Measurements from ENCODE around the gene PLP2.

Gene PLP2

DNA sequence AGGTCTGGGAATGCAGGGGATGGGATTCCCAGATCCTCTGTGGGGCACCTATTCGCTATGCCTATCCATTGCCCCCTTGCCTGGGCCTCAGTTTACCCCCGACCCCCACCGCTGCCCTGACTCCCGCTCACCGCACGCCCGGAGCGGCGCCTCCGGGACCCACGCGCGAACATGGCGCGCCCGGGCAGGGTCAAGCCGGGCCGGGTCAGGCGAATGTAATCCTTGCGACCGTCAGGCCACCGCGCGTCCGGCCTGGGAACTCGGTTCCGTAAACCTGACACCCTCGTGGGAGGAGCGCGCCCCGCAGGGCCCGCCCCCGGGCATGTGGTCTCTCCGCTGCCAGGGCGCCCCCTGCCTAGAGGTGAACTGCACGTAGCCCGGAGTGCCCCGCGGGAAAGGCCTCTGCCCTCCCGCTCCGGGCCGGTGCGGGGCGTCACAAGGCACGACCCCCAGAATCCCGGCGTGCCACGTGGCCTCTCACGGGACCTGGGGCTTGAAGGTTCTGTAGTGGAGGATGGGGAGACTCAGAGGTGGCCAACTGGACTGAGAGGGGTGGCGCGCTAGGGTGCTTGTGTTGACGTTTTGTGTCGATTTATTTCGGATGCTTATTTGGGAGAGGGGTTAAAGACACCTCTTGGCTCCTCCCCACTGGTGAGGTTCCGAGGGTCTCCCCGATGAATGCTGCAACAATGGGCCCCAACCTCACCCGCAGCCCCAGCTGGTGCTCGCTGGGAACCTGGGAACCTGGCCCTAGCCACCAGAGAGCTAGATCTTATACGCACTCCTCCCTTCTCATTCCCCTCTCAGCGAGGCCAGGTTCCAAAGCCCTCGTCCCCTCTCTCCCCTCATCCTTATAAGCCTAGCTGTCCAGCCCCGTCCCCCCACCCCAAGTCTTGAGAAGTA, 14.7 kb downstream of the PLP2 start, which contains the start of gene PRICKLE3:
TSS of gene PRICKLE3 (minus strand) at position 249 of the 903 bp plus-strand sequence. CDS start at position 173, 76 bp downstream.
- DNase-seq (ENCODE audit: low spot score): peak; percentile 64

DNA sequence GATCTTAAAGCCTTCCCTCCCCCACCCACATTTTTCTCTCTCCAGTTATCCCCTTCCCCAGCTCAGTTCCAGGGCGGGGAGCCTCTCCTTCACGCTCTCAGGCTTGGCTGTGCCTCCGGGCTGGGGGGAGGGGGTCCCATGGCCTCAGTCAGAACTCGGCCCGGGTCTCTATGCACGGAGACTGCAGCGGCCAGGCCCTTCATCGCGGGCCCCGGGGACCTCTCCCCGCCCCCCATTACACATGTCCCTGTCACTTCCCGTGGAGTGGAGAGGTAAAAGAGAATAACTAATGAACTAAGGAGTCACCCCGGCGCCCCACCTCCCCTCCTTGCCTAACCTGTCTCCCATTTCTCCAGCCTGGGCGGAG, 15.3 kb downstream of the PLP2 start:
- DNase-seq (ENCODE audit: low spot score): no peak

DNA sequence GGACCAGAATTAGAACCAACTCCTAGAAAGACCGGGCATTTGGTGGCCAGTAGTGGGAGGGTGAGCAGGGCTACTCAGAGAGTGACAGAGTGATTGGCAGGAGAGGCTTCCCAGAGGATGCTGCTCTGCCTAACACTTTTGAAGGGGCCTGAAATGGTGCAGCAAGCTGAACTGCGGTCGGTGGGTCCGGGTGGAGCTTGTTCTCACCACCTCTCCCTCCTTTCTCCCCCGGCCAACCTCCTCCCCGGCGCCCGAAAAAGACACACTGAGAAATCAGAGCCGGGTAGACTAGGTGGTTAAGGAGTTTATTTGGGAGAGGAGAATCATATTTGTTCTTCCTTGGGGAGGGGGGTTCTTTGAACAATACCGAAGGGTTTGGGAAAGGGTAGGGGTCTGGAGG, 15.8 kb downstream of the PLP2 start:
- no peak for DNase-seq (ENCODE audit: low spot score)

DNA sequence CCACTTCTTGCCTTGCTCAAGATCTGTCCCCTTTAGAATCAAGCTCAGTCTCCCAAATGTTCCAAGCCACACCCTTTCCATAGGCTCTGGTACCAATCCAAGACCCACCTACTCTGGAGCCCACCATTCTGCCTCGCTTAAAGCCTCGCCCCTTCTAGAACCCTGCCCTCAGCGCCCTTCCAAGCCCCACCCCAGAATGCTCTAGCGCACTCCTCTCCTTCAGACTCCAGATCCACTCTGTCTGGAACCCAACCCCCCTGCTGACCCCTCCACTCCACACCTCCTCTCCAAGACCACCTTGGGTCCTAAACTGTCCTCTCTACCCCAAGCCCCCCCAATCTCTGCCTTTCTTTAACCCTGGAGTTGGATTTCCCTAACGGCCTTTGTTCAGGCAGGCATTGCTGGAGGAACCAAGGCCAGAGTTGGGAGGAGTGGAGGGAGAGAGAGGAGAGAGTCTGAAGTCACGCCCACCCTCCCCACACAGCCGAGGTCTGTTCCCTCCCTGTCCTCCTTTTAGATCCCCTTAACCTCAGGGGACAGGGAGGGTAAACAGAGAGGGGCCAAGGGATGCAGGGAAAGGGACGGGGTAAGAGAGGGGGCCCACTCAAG, 16.9 kb downstream of the PLP2 start:
- DNase-seq (ENCODE audit: low spot score): no peak

DNA sequence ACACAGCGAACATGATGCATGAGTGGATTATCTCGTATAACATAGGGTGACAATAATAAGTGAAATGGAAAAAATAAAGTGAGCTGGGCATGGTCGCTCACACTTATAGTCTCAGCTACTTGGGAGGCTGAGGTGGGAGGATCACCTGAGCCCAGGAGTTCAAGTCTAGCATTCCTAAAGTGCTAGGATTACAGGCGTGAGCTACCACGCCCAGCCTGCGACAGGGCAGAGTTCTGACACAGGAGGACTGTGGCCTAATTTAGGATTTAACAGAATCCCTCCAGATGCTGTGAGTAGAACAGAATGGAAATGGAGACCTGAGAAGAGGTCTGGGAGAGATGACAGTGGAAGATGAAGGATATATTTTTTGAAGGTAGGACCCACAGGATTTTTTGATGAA, 17.9 kb downstream of the PLP2 start:
- no peak for DNase-seq (ENCODE audit: low spot score)

DNA sequence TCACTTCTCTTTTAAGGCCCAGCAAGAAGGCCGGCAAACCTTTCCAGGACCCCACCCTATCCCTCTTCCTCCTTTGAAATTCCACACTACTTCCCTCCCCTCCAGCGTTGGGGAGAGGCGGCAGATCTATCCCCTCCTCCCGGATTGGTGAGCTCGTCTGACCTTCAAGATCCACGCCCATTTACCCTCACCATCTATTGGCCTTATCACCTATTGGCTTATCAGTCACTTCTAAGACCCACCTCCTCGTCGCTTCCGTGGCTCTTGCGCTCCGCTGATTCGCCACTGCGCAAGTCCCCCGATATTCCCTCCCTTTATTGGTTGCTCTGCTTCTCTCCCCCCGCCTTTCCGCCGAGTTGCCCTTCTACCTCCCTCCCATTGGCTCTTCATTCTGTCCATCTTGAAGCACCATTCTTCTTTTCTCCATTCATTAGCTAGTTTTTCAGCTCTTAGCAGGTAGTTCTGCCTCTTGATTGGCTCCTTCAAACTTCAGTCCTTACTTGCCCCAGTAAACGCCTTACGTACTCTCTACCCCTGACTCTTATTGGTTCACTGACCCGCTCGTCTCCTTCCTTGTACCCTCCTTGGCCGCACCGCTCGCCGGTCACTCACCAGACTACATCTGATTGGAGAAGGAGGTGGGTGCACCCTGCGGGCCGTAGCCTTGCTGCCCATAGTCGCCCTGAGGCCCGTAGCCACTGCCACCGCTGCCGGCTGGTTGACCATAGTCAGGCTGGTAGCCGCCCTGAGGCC, 19.3 kb downstream of the PLP2 start:
- peak; percentile 99 for DNase-seq (ENCODE audit: low spot score)

DNA sequence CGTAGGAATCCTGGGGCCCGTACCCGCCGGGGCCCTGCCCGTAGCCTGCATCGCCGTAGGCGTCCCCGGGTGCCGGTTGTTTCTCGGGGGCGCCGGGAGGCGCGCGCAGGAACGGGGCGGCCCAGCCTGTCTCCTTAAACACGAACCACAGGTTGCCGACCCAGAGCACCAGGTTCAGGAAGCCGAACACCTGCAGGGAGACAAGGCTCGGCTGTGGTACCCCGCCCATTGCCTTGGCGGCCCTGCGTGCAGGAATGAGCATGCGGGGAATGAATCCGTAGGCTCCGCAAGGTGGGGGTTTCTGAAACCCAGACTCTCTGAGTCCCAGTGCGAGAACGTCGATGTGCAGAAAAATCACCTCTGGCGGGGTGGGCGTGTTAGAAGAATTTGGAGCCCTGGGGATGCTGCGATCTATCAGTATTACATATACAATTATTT, 19.9 kb downstream of the PLP2 start:
- DNase-seq (ENCODE audit: low spot score): no peak

DNA sequence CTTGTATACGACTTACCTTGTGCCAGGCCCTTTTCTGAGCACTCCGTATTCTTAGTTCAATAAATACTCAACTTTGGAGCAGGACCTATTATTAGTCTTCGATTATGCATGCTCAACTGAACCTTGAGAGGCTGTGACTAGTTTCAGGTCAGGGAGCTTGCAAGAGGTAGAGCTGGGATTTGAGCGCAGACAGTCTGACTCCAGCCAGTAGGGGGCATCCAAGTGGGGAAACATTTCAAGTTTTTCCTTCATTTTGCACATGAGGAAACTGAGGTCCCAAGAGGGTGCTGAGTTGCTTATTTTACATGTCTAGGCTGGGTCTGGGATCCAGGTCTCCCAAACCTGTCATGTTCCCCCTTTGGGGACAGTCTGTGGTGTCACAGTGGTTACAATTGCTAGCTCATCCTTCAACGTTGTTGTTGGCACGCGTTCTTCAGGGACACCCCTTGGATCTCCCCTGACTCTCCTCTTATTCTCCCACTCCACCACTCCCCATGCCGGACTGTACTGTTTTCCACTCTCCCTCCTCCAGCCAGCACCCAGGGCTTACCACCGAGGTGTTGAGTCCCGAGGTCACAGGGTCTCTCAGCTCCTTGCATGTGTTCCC, 21.1 kb downstream of the PLP2 start:
- peak; percentile 58 for DNase-seq (ENCODE audit: low spot score)

DNA sequence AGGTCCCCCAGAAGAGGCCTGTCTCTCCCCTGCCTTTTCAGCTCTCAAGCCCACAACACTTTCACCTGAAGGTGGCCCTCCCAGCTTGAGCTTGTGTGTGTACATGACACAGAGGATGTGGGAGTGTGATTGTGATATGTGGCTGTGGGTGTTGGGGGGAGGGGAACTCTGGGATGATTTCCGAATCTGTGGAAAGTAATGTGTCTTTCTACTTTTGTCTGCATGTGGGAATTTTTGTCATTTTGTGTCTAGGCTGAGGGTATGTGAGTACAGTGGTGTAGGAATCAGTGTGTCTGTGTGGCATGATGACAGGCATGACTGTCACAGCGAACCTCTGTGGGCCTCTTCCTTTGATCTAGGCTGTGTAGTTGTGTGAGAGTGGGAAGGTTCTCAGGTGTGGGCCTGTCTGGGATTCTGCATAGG, 21.9 kb downstream of the PLP2 start:
- no peak for DNase-seq (ENCODE audit: low spot score)

DNA sequence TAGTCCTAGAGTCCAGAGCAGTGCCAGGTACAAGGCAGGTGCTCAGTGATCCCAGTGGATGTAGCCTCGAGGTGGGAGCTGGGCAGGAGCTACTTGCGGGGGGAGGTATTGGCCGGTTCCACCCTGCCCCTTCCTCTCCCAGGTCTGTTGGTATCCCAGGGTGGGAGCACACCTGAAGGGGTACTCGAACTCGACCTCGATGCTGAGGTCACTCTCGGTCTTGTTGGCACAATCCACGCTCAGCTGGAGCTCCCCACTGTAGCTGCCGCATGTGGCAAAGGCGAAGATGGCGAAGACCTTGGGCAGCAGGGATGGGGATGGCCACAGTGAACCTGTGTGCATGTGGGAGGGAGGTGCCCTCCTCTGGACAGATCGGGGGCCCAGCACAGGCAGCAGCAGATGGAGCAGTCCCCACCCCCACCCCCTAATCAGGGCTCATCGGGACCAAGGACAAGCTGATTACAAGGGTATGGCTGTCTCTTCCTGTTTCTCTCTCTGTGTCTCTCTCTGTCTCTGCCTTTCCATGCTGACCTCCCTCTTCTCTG, 25.9 kb downstream of the PLP2 start:
- DNase-seq (ENCODE audit: low spot score): no peak

DNA sequence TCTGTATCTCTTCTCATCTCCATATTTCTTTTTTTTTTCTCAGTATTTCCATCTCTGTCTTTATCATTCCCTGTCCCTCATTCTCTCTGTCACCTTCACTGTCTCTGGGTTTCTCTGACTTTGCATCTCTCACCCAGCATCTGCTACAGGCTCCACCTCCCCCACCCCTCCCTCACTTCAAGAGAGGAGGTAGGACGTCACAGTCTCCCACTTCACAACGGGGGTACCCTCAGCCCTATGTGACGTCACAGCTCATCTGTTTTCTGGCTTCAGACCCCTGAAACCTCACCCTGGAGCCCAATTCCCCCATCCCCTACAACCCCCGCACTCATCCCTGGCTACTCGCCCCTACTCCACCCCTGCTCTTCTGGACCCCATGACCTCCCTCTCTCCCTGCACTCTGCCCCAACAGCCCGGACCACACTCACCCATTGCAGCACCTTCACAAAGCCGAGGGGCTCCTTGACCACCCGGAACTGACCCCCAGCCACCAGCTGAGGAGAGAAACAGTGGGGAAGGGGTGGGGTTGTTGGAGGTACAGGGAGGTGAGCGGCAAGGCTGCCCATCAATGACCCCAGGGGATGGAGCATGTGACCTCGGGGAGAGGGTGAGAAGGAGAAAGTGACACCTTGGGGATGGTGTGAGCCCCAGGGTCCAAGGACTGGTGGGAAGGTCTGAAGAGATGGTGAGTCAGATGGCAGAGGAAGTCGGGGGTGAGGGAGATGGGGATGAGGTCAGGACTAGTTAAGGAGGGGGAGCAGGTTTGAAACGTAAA, 27.0 kb downstream of the PLP2 start:
- DNase-seq (ENCODE audit: low spot score): no peak

DNA sequence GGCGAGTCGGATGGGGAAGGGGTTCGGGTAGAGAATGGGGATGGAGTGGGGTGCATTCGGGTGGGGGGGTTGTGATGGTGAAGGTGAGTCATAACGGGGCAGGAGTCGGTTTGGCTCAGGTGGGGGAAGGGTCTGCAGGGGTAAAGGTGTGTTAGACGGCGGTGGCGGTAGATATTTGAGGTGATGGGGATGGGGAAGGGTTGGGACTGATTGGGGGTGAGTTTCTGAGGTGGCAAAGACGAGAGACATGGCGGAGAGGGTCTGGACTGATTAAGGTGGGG, 27.6 kb downstream of the PLP2 start:
- DNase-seq (ENCODE audit: low spot score): no peak

DNA sequence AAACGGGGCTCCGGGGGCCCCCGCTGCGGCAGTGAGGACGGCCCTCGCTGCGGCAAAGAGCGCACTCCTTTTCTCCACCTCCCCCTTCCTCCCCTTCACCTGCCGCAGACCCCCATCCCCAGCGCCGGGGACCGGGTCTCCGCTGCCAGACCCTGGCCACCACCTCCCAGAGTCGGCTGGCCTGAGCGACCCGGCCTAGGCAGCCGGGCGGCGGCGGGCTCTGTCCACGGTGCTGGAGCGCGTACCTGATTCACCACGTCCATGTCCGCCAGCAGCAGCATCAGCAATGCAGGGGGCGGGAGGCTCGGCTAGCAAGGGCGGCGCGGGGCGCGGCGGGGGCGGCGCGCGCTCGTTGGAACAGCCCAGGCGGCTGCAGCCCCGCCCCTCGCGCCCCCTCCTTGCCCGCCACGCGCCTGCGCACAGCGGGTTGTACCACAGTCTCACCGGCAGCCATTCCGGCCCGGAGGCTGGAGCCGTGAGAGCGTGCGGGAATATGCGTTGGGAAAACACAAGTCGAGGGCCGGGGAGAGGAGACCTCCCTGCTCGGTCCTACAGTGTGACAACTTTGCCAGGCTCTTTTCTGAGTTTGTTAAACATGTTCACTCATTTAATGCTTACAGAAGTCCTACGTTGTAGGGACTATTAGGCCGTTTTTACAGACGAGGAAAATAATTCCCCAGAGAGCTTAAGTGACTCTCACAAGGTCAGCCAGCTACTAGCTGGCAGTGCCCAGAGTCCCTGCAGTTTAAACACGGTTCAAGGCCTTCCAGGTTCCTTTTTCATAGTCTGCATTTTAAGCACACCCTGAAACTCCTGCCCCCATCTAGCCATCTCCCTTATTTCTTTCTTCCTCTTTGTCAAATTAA, 28.4 kb downstream of the PLP2 start, which contains the start of gene SYP:
TSS of gene SYP (minus strand) at position 288 of the 866 bp plus-strand sequence. CDS start at position 281, 7 bp downstream.
- DNase-seq (ENCODE audit: low spot score): peak; percentile 80

DNA sequence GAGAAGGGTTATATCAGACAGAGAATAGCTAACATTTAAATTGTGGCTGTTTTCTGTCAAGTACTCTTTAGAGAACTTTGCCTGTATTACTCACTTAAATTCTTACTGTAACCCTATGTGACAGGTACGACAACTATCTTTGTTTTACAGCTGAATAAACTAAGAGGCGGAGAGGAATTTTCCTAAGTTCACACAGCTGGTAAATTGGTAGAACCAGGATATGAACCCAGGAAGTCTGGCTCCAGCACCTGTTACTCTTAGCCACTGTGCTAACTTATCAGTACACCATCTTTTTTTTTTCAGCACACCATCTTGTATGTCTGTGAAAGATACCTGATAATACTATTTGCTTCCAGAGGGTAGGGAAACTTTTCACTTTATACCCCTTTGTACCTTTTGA, 30.3 kb downstream of the PLP2 start:
- DNase-seq (ENCODE audit: low spot score): no peak

DNA sequence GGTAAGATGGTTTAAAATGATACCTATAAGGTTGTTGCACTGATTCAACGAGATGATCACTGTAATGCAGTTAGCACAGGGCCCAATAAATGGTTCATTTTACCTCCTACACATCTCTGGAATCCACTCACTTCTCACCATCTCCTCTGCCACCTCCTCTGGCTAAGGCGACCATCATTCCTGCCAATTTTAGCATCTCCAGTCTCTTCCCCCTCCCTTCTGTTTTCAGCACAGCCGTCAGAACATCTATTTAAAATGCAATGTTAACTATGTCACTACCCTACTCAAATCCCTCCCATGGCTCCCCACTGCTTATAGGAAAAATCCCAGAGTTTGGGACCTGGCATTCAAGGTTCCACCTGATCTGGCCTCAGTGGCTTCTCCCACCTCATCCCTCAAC, 31.8 kb downstream of the PLP2 start:
- DNase-seq (ENCODE audit: low spot score): peak; percentile 59

DNA sequence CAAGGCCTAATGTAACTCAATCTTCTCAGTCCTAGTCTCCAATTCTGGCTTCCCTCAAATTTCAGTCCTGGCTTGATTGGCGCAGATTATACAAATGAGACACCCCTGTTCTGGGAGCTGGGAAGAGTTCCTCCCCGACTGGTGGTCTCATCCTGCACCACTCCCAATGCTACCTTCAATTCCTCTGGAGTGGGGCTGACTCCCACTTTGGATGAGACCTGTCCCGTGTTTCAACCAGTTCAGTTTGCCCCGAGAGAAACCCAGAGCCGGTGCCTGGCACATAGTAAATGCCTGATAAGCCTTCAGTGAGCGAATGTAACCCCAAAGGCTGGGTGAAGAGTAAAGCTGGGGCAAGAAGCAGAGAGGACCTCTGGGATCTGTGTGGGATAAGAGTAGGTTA, 32.3 kb downstream of the PLP2 start:
- no peak for DNase-seq (ENCODE audit: low spot score)

DNA sequence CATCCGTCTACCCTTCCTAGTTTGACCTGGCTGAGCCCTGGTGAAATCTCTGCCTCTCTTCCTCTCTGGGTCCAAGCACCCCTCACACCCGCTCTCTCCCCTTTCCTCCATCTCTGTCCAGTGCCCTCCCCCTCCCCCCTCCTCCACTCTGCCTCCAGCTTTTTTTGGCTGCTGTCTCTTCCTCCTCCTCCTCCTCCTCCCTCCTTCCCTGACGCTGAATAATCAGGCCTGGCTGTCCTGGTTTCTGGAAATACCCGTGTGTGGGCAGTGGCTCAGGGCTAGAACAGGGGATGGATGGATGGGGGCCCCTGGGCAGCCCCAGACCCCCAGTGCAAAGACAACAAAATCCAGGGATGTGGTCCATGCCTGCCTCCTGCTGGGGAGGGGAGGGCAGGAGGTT, 33.0 kb downstream of the PLP2 start:
- peak; percentile 64 for DNase-seq (ENCODE audit: low spot score)

DNA sequence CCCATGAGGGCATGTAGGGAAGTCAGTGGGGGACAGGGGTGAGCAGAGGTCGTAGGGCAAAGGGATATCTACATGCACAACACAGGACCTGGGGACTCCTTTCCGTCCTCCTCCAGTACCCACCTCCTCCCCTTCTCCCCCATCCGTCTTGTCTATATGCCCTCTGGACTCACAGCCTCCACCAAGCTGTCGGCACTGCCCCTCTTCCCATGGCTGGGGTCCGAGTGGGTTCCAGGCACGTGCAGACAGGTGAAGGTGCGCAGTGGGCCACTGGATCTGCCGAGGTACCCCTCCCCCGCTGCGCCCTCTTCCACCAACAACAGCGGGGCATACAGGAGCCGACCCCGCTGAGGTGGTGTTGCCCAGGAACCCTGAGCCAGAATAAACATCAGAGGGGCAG, 33.7 kb downstream of the PLP2 start:
- no peak for DNase-seq (ENCODE audit: low spot score)

DNA sequence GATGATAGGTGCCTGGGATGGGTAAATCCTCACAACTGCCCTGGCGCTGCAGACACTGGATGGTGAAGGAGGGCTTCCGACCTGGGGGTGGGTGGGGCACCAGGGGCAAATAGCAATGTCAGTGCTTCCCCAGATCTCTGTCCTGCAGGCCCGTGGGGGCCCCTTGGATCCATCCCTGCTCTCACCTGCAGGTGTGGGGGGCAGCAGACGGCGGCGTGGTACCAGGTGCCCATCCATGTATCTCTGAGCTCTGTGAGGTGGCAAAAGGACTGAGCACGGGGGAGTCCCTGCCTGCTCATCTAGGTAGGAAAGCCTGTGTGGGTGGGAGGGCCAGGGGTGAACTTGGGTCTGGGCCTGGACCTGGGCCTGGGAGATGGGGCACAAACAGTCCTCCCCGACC, 34.8 kb downstream of the PLP2 start:
- DNase-seq (ENCODE audit: low spot score): no peak

DNA sequence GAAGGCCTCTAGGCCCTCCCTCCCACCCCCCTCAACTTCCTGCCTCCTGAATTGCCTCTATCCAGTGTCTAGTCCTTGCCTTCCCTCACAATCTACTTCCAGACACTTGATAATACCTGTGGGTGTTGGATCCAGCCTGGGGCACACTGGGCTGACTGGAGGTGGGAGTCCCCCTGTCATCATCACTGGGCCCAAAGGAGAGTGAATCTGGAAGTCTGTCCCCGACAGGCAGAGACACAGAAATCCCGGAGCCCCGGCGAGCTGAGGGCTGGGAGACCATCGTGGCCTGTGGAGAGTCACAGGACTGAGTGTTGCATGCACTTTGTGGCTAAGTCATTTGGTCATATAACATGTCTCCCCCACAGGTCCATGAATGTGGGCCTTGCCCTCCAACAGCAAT, 36.7 kb downstream of the PLP2 start:
- DNase-seq (ENCODE audit: low spot score): no peak
